ENCODE measurements around the gene ALG14.

The ALG14 gene

GRCh38 chr1:94926126-94926914 is 146.4 kb downstream of the ALG14 start:
- H3K4me3 ChIP-seq (ENCODE audit: insufficient read depth, low read depth, low read length, poor library complexity, severe bottlenecking) = peak overlapping the region; percentile 62
- DNase-seq = no peak
- no peak overlapping the region for H3K27ac ChIP-seq (ENCODE audit: insufficient read depth, low read length, poor library complexity, severe bottlenecking)
- H3K36me3 ChIP-seq (ENCODE audit: control insufficient read depth, insufficient read depth, low read length) = no peaks in the 10 kb centered on the region
- H3K4me1 ChIP-seq (ENCODE audit: control insufficient read depth, insufficient read depth, low read length, poor library complexity, severe bottlenecking) = peaks cover 12% of the 10 kb centered on the region
- H3K27me3 ChIP-seq (replicated peaks; ENCODE audit: control insufficient read depth, insufficient read depth, low read length, poor library complexity, severe bottlenecking) = peaks cover 12% of the 10 kb centered on the region
- H3K9me3 ChIP-seq (ENCODE audit: control insufficient read depth, low read length) = no peaks in the 10 kb centered on the region

- H3K4me3 ChIP-seq (ENCODE audit: insufficient read depth, low read depth, low read length, poor library complexity, severe bottlenecking) = peak overlapping the region; percentile 62
Observed at GRCh38 chr1:94925561-94926125, 147.1 kb downstream of the ALG14 start.

GRCh38 chr1:94925004-94925403 is 147.7 kb downstream of the ALG14 start:
- DNase-seq = no peak
- H3K36me3 ChIP-seq (ENCODE audit: control insufficient read depth, insufficient read depth, low read length) = no peaks in the 10 kb centered on the region
- no peak overlapping the region for H3K27ac ChIP-seq (ENCODE audit: insufficient read depth, low read length, poor library complexity, severe bottlenecking)
- H3K4me1 ChIP-seq (ENCODE audit: control insufficient read depth, insufficient read depth, low read length, poor library complexity, severe bottlenecking) = peaks cover 12% of the 10 kb centered on the region
- H3K27me3 ChIP-seq (replicated peaks; ENCODE audit: control insufficient read depth, insufficient read depth, low read length, poor library complexity, severe bottlenecking) = peaks cover 12% of the 10 kb centered on the region
- no peaks in the 10 kb centered on the region for H3K9me3 ChIP-seq (ENCODE audit: control insufficient read depth, low read length)
- no peak overlapping the region for H3K4me3 ChIP-seq (ENCODE audit: insufficient read depth, low read depth, low read length, poor library complexity, severe bottlenecking)

More at GRCh38 chr1:94925561-94926125, 147.1 kb downstream of the ALG14 start:
- Histone ChIP-seq H3K4me1 (ENCODE audit: control insufficient read depth, insufficient read depth, low read length, poor library complexity, severe bottlenecking) (peaks cover 12% of the 10 kb centered on the region), H3K27me3 (replicated peaks; ENCODE audit: control insufficient read depth, insufficient read depth, low read length, poor library complexity, severe bottlenecking) (peaks cover 12% of the 10 kb centered on the region), H3K27ac (ENCODE audit: insufficient read depth, low read length, poor library complexity, severe bottlenecking) (no peak overlapping the region), H3K9me3 (ENCODE audit: control insufficient read depth, low read length) (no peaks in the 10 kb centered on the region), H3K36me3 (ENCODE audit: control insufficient read depth, insufficient read depth, low read length) (no peaks in the 10 kb centered on the region)
- DNase-seq = no peak
